Measurements from ENCODE around the gene XYLT2. TPM values are rescaled to one million over a fixed set of nuclear protein-coding genes. Genes with fewer than 3 reads are reported as not detected.

The XYLT2 gene
- total and polyA plus RNA-seq, 2 of the 13 experiments (the other 11 are each of a cell fraction or from before 2014, with no cell fraction given) = 17.0 to 22.1 TPM

DNA sequence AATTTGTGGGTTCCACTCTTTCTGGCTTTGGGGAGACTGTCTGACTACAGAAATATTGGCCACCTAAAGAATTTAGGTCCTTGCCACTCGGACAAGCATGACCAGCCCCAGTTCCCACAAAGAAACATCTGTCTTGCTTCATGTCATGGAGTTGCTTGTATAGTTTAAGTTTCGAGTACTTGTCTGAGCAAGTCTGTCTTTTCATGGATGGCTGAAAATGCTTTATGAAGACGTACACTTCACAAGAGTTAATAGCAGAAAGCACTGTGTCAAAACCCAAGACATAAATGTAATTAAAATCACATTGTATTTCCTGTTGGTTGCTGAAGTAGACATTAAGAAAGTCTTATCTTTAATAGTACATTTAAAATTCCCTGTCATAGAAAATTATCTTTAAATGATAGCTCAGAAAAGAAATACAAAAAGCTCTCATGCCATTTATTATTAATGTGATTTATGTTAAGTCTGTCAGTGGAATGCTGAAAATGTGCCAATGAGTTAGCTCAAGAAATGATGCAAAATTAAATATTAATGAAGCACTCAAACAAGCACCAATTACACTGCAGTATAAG is 29.8 kb upstream of the XYLT2 start:
- ATAC-seq (no peak), FAIRE-seq (no peak), DNase-seq (ENCODE audit: low spot score) (no peak)
- ChIA-PET POLR2A (no interaction called here), CTCF (ENCODE audit: low intra/inter-chr PET ratio, low total read pairs) (no interaction called here)
- 4% methylated on average over 3 of the region's 3 CpGs for WGBS (ENCODE audit: low lambda C conversion rate)
- Histone ChIP-seq H3K9ac (ENCODE audit: insufficient read depth, low read depth, low read length) (no peak overlapping the region), H4K20me1 (ENCODE audit: insufficient read depth, low read length) (no peaks in the 10 kb centered on the region), H3K4me2 (ENCODE audit: low read depth, low read length) (no peak overlapping the region), H3K27ac (ENCODE audit: extremely low read length, insufficient read depth, low read length) (no peak overlapping the region), H2AFZ (ENCODE audit: low read length) (no peak overlapping the region), H3K9me3 (ENCODE audit: low read length) (no peaks in the 10 kb centered on the region), H3K36me3 (replicated peaks in 1 of 2; ENCODE audit: control insufficient read depth in 1 of 2, insufficient read depth in 2 of 2, low read length in 2 of 2) (no peaks in the 10 kb centered on the region), H3K4me3 (replicated peaks in 1 of 3; ENCODE audit: insufficient read depth in 1 of 3, low read depth in 2 of 3, low read length in 3 of 3) (no peak overlapping the region), H3K4me1 (ENCODE audit: insufficient read depth, low read length) (peaks cover 7% of the 10 kb centered on the region), H3K27me3 (ENCODE audit: control insufficient read depth in 1 of 2, insufficient read depth in 2 of 2, low read length in 2 of 2) (peaks cover 9 to 50% of the 10 kb centered on the region in 2 experiments), H3K79me2 (ENCODE audit: insufficient read depth, low read length) (no peaks in the 10 kb centered on the region)
- in situ Hi-C loops (cut with HindIII; ENCODE audit: extremely low pct_ligation_motif_present, low pct_unique_long_range_greater_than_20kb) (no loop called here), intact Hi-C loops (cut with micrococcal nuclease; ENCODE audit: unreplicated experiment) (no loop called here)
- no TSS peak for BruUV-seq (replicated peaks)
- TF ChIP-seq KAT2B (IDR thresholded peaks at IDR 0.05; ENCODE audit: borderline replicate concordance, low read depth, low read length) (no peak), ZNF841 (CRISPR knock-in tag; IDR thresholded peaks at IDR 0.05; ENCODE audit: borderline replicate concordance) (no peak), ELF3 (CRISPR knock-in tag; IDR thresholded peaks at IDR 0.05) (no peak), SALL1 (CRISPR knock-in tag; IDR thresholded peaks at IDR 0.05) (no peak), FOXA1 (IDR thresholded peaks at IDR 0.05) (no peak), FOXA1 (CRISPR knock-in tag; IDR thresholded peaks at IDR 0.05) (no peak), POLR2G (IDR thresholded peaks at IDR 0.05; ENCODE audit: low read depth, low read length) (no peak), MYC (CRISPR knock-in tag; IDR thresholded peaks at IDR 0.05; ENCODE audit: borderline replicate concordance) (no peak), JUN (CRISPR knock-in tag; IDR thresholded peaks at IDR 0.05) (no peak), ZNF441 (CRISPR knock-in tag; IDR thresholded peaks at IDR 0.05; ENCODE audit: borderline replicate concordance) (no peak), SOX6 (IDR thresholded peaks at IDR 0.05) (no peak), SOX6 (CRISPR knock-in tag; IDR thresholded peaks at IDR 0.05) (no peak), WIZ (CRISPR knock-in tag; IDR thresholded peaks at IDR 0.05) (no peak), IKZF4 (CRISPR knock-in tag; IDR thresholded peaks at IDR 0.05; ENCODE audit: borderline replicate concordance, low read depth, not compliant biosample characterization) (no peak), ZNF468 (CRISPR knock-in tag; IDR thresholded peaks at IDR 0.05) (no peak)
- TF ChIP-seq, protein P1, sequence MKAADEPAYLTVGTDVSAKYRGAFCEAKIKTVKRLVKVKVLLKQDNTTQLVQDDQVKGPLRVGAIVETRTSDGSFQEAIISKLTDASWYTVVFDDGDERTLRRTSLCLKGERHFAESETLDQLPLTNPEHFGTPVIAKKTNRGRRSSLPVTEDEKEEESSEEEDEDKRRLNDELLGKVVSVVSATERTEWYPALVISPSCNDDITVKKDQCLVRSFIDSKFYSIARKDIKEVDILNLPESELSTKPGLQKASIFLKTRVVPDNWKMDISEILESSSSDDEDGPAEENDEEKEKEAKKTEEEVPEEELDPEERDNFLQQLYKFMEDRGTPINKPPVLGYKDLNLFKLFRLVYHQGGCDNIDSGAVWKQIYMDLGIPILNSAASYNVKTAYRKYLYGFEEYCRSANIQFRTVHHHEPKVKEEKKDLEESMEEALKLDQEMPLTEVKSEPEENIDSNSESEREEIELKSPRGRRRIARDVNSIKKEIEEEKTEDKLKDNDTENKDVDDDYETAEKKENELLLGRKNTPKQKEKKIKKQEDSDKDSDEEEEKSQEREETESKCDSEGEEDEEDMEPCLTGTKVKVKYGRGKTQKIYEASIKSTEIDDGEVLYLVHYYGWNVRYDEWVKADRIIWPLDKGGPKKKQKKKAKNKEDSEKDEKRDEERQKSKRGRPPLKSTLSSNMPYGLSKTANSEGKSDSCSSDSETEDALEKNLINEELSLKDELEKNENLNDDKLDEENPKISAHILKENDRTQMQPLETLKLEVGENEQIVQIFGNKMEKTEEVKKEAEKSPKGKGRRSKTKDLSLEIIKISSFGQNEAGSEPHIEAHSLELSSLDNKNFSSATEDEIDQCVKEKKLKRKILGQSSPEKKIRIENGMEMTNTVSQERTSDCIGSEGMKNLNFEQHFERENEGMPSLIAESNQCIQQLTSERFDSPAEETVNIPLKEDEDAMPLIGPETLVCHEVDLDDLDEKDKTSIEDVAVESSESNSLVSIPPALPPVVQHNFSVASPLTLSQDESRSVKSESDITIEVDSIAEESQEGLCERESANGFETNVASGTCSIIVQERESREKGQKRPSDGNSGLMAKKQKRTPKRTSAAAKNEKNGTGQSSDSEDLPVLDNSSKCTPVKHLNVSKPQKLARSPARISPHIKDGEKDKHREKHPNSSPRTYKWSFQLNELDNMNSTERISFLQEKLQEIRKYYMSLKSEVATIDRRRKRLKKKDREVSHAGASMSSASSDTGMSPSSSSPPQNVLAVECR (CRISPR knock-in tag; IDR thresholded peaks at IDR 0.05; ENCODE audit: borderline replicate concordance) = no peak
- TF ChIP-seq, protein P2, sequence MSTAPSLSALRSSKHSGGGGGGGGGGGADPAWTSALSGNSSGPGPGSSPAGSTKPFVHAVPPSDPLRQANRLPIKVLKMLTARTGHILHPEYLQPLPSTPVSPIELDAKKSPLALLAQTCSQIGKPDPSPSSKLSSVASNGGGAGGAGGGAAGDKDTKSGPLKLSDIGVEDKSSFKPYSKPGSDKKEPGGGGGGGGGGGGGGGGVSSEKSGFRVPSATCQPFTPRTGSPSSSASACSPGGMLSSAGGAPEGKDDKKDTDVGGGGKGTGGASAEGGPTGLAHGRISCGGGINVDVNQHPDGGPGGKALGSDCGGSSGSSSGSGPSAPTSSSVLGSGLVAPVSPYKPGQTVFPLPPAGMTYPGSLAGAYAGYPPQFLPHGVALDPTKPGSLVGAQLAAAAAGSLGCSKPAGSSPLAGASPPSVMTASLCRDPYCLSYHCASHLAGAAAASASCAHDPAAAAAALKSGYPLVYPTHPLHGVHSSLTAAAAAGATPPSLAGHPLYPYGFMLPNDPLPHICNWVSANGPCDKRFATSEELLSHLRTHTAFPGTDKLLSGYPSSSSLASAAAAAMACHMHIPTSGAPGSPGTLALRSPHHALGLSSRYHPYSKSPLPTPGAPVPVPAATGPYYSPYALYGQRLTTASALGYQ (CRISPR knock-in tag; IDR thresholded peaks at IDR 0.05) = no peak
- TF ChIP-seq, protein P3, sequence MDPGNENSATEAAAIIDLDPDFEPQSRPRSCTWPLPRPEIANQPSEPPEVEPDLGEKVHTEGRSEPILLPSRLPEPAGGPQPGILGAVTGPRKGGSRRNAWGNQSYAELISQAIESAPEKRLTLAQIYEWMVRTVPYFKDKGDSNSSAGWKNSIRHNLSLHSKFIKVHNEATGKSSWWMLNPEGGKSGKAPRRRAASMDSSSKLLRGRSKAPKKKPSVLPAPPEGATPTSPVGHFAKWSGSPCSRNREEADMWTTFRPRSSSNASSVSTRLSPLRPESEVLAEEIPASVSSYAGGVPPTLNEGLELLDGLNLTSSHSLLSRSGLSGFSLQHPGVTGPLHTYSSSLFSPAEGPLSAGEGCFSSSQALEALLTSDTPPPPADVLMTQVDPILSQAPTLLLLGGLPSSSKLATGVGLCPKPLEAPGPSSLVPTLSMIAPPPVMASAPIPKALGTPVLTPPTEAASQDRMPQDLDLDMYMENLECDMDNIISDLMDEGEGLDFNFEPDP (CRISPR knock-in tag; conservative IDR thresholded peaks at IDR 0.05) = no peak

All from HepG2 (cell line).